H1 (cell line): Measurements from ENCODE around the gene CASP9. TPM values are rescaled to one million over a fixed set of nuclear protein-coding genes. Genes with fewer than 3 reads are reported as not detected.

ENCODE experiments used
- CTCF ChIA-PET: fragments of 300-600 bp; sonication (Branson Sonifier 250); formaldehyde crosslinking; loops from one replicate; lab custom pipeline; 2021; ENCODE audit not compliant: partially characterized antibody; lab: Charles Lee
- POLR2A ChIA-PET: fragments of 300-600 bp; sonication (Branson Sonifier 250); formaldehyde crosslinking; loops from one replicate; lab custom pipeline; 2021; ENCODE audit warnings: inconsistent platforms; ENCODE audit not compliant: partially characterized antibody; lab: Charles Lee
- DNase-seq, 2 experiments: peaks; one replicate each; pipeline versions ENCODE4 v3.0.0 to v3.0.0-alpha.2; 2010 to 2022; ENCODE audit warnings: low spot score in 2 of 2, low read depth in 1 of 2, mixed read lengths in 1 of 2
- FAIRE-seq: peaks from 2 replicates; lab custom pipeline; 2011; peaks lifted over from hg19 to GRCh38; lab: Jason Lieb, UNC
- H2AFZ ChIP-seq: 2 replicates; pipeline ENCODE4 v1.8.1; 2012; ENCODE audit warnings: low read length, inconsistent platforms
- H2AK5ac ChIP-seq: 2 replicates; pipeline ENCODE4 v1.6.1; 2013; ENCODE audit warnings: low read depth, low read length
- H2BK120ac ChIP-seq: replicated peaks from 2 replicates; pipeline ENCODE3; 2013; ENCODE audit warnings: low read depth, low read length, inconsistent platforms
- H2BK12ac ChIP-seq: 2 replicates; pipeline ENCODE4 v1.6.1; 2013; ENCODE audit warnings: low read depth, low read length
- H2BK15ac ChIP-seq: 2 replicates; pipeline ENCODE4 v1.6.1; 2013; ENCODE audit warnings: low read length
- H2BK20ac ChIP-seq: 2 replicates; pipeline ENCODE4 v1.6.1; 2013; ENCODE audit warnings: low read length
- H2BK5ac ChIP-seq: 2 replicates; pipeline ENCODE4 v1.6.1; 2013; ENCODE audit warnings: low read depth, low read length
- H3K14ac ChIP-seq: 2 replicates; pipeline ENCODE4 v1.6.1; 2013; ENCODE audit warnings: inconsistent platforms; ENCODE audit not compliant: insufficient read length
- H3K18ac ChIP-seq: 2 replicates; pipeline ENCODE4 v1.6.1; 2013; ENCODE audit warnings: low read length; ENCODE audit errors: extremely low read depth
- H3K23ac ChIP-seq: 2 replicates; pipeline ENCODE4 v1.6.1; 2013; ENCODE audit warnings: inconsistent platforms; ENCODE audit not compliant: insufficient read length
- H3K23me2 ChIP-seq: 2 replicates; pipeline ENCODE4 v1.6.1; 2013; ENCODE audit warnings: low read depth, low read length
- H3K27ac ChIP-seq: 2 replicates; pipeline ENCODE4 v1.6.1; 2011; ENCODE audit warnings: low read depth, low read length, inconsistent platforms
- H3K27me3 ChIP-seq, 4 experiments: replicated peaks in 1 of 4; 1 replicate in 1 of 4; 2 replicates in 3 of 4; pipeline versions ENCODE4 v1.6.1 to v1.8.1; 2011 to 2013; ENCODE audit warnings: low read length in 3 of 4, mild to moderate bottlenecking in 3 of 4, inconsistent platforms in 2 of 4, mixed read lengths in 2 of 4, moderate library complexity in 1 of 4; ENCODE audit not compliant: control insufficient read depth in 3 of 4, insufficient read depth in 3 of 4; ENCODE audit errors: extremely low read depth in 1 of 4
- H3K36me3 ChIP-seq, 4 experiments: 2 replicates each; pipeline versions ENCODE4 v1.6.1 to v1.8.1; 2011 to 2013; ENCODE audit warnings: mild to moderate bottlenecking in 4 of 4, low read length in 3 of 4, moderate library complexity in 2 of 4, control low read depth in 1 of 4, inconsistent platforms in 1 of 4; ENCODE audit not compliant: insufficient read depth in 4 of 4, control insufficient read depth in 2 of 4
- H3K4ac ChIP-seq: replicated peaks from 2 replicates; pipeline ENCODE3; 2013; ENCODE audit warnings: low read length, low read depth, mixed read lengths, inconsistent platforms; ENCODE audit not compliant: insufficient read length
- H3K4me1 ChIP-seq, 4 experiments: replicated peaks in 1 of 4; 1 replicate in 1 of 4; 2 replicates in 3 of 4; pipeline versions ENCODE4 v1.6.1 to v1.8.1; 2011 to 2013; ENCODE audit warnings: low read length in 3 of 4, inconsistent platforms in 2 of 4, mixed read lengths in 1 of 4; ENCODE audit not compliant: insufficient read depth in 4 of 4, control insufficient read depth in 3 of 4
- H3K4me2 ChIP-seq, 2 experiments: 2 replicates each; pipeline versions ENCODE4 v1.6.1 to v1.8.1; 2011 to 2013; ENCODE audit warnings: low read depth in 2 of 2, low read length in 2 of 2, control low read depth in 1 of 2, inconsistent platforms in 1 of 2, mild to moderate bottlenecking in 1 of 2; ENCODE audit not compliant: insufficient read depth in 1 of 2
- H3K4me3 ChIP-seq, 4 experiments: fragments of 200-600, 300-600 bp in 1 of 4; sonication (generic), shearing (Covaris generic), sonication (Bioruptor Twin) in 1 of 4; 2 replicates each; pipeline versions ENCODE4 v1.5.1 to v1.8.1; 2011 to 2016; ENCODE audit warnings: low read length in 4 of 4, low read depth in 3 of 4, control low read depth in 2 of 4, inconsistent platforms in 2 of 4, mild to moderate bottlenecking in 2 of 4, mixed read lengths in 1 of 4, moderate library complexity in 1 of 4; ENCODE audit not compliant: insufficient read depth in 2 of 4; ENCODE audit errors: extremely low read depth in 1 of 4
- H3K56ac ChIP-seq: replicated peaks from 2 replicates; pipeline ENCODE3; 2013; ENCODE audit warnings: low read depth, mild to moderate bottlenecking, mixed read lengths, low read length, inconsistent platforms; ENCODE audit not compliant: insufficient read length
- H3K79me1 ChIP-seq: 2 replicates; pipeline ENCODE4 v1.6.1; 2013; ENCODE audit warnings: low read depth, low read length, control low read depth
- H3K79me2 ChIP-seq, 2 experiments: 2 replicates each; pipeline versions ENCODE4 v1.6.1 to v1.8.1; 2012 to 2013; ENCODE audit warnings: low read length in 2 of 2, mild to moderate bottlenecking in 2 of 2, inconsistent platforms in 1 of 2; ENCODE audit not compliant: insufficient read depth in 2 of 2, control insufficient read depth in 1 of 2
- H3K9ac ChIP-seq, 4 experiments: replicated peaks in 1 of 4; 1 replicate in 1 of 4; 2 replicates in 3 of 4; pipeline versions ENCODE4 v1.6.1 to v1.8.1; 2011 to 2013; ENCODE audit warnings: low read depth in 3 of 4, low read length in 3 of 4, control low read depth in 2 of 4, mild to moderate bottlenecking in 2 of 4, moderate library complexity in 2 of 4, inconsistent platforms in 1 of 4; ENCODE audit errors: extremely low read depth in 1 of 4
- H3K9me3 ChIP-seq, 2 experiments: 2 replicates each; pipeline versions ENCODE4 v1.6.1 to v1.8.1; 2012 to 2013; ENCODE audit warnings: mild to moderate bottlenecking in 2 of 2, moderate library complexity in 2 of 2, control low read depth in 1 of 2, inconsistent platforms in 1 of 2, low read depth in 1 of 2, low read length in 1 of 2, mixed read lengths in 1 of 2; ENCODE audit not compliant: insufficient read depth in 2 of 2
- H4K20me1 ChIP-seq, 2 experiments: replicated peaks in 1 of 2; 2 replicates each; pipeline versions ENCODE3 to v1.8.1; 2011 to 2013; ENCODE audit warnings: inconsistent platforms in 2 of 2, low read length in 2 of 2, mild to moderate bottlenecking in 1 of 2; ENCODE audit not compliant: insufficient read depth in 2 of 2, control insufficient read depth in 1 of 2
- H4K5ac ChIP-seq: 2 replicates; pipeline ENCODE4 v1.6.1; 2013; ENCODE audit warnings: low read length, low read depth, mixed read lengths, inconsistent platforms; ENCODE audit not compliant: insufficient read length
- H4K8ac ChIP-seq: 2 replicates; pipeline ENCODE4 v1.8.0; 2013; ENCODE audit warnings: mild to moderate bottlenecking, moderate library complexity, low read length, inconsistent platforms; ENCODE audit not compliant: insufficient read depth; ENCODE audit errors: extremely low read depth
- H4K91ac ChIP-seq: replicated peaks from 2 replicates; pipeline ENCODE3; 2013; ENCODE audit warnings: low read length, mixed read lengths, inconsistent platforms; ENCODE audit not compliant: insufficient read length
- EGR1 ChIP-seq: IDR thresholded peaks from 2 replicates; pipeline ENCODE4 v1.6.1; 2011; ENCODE audit warnings: low read depth, low read length, borderline replicate concordance
- GABPA ChIP-seq: IDR thresholded peaks from 2 replicates; pipeline ENCODE4 v1.6.1; 2011; ENCODE audit warnings: mild to moderate bottlenecking, low read length, moderate library complexity, borderline replicate concordance; ENCODE audit not compliant: insufficient read depth
- MAFK ChIP-seq: IDR thresholded peaks from 2 replicates; pipeline ENCODE4 v1.6.1; 2012; ENCODE audit warnings: low read depth, mild to moderate bottlenecking, improper control_type of control experiment, low read length
- RNF2 ChIP-seq: fragments of 200-900, 300-1000 bp; sonication (generic); IDR thresholded peaks from 2 replicates; pipeline ENCODE4 v1.7.1; 2016; ENCODE audit warnings: borderline replicate concordance, low read depth, mild to moderate bottlenecking, antibody characterized with exemption, low read length; ENCODE audit not compliant: poor library complexity, severe bottlenecking; ENCODE audit errors: missing control alignments
- SAP30 ChIP-seq: fragments of 300-600 bp; sonication (generic); IDR thresholded peaks from 2 replicates; pipeline ENCODE4 v1.7.1; 2012; ENCODE audit warnings: low read length, moderate library complexity, mild to moderate bottlenecking, inconsistent platforms; ENCODE audit not compliant: insufficient read depth, insufficient replicate concordance
- SP1 ChIP-seq: IDR thresholded peaks from 2 replicates; pipeline ENCODE4 v1.6.1; 2011; ENCODE audit warnings: low read depth, low read length
- SP2 ChIP-seq: IDR thresholded peaks from 2 replicates; pipeline ENCODE4 v1.6.1; 2012; ENCODE audit warnings: mild to moderate bottlenecking, low read length, inconsistent platforms
- WGBS, 2 experiments: shearing (Covaris generic) in 1 of 2; methylation state at CpG; one replicate each; pipeline versions ENCODE4 v1.1.6 to v1.1.7; 2013 to 2015; ENCODE audit warnings: low lambda C conversion rate in 2 of 2, mixed read lengths in 2 of 2, inconsistent platforms in 1 of 2, low coverage in 1 of 2, missing lambda C conversion rate in 1 of 2; ENCODE audit not compliant: insufficient replicate concordance in 2 of 2, insufficient coverage in 1 of 2, insufficient read length in 1 of 2; ENCODE audit errors: extremely low coverage in 1 of 2, missing lambda C conversion rate in 1 of 2; 5-methylcytosine and 5-hydroxymethylcytosine counted together
- polyA plus RNA-seq, 7 experiments: library from polyadenylated mRNA; depleted of rRNA in 3 of 7; stranded (reverse) in 5 of 7; unstranded in 2 of 7; fragments of >200 nt in 5 of 7; fragments of 200-250 nt in 2 of 7; gene quantifications; 1 replicate in 5 of 7; 2 replicates in 1 of 7; 4 replicates in 1 of 7; pipeline versions ENCODE4 v1.2.1 to v1.2.3, GENCODE V29; 2011 to 2013; ENCODE audit warnings: missing spikeins in 2 of 7, mixed read lengths in 2 of 7
- total RNA-seq: library from RNA; stranded (reverse); fragmentation: NEBNext Ultra II Directional; extraction: Animal tissue kit (Norgen Biotek cat#: 25700); gene quantifications from 2 replicates; pipeline ENCODE4 v1.2.1, GENCODE V29; 2021

Gene CASP9
- total and polyA plus RNA-seq, 2 of the 8 experiments (the other 6 are each of a cell fraction or from before 2014, with no cell fraction given): 14.8 to 36.3 TPM

GRCh38 chr1:15449567-15449966 lies 74.4 kb downstream of the CASP9 start:
- no peak overlapping the region for H3K18ac ChIP-seq
- H3K27ac ChIP-seq: no peak overlapping the region
- H3K79me1 ChIP-seq: no peaks in the 10 kb centered on the region
- H2BK5ac ChIP-seq: no peak overlapping the region
- H3K4me2 ChIP-seq: no peak overlapping the region
- 0 out of 2 replicates have a peak overlapping the region, but pooled peaks have one; percentile 71 for H4K8ac ChIP-seq
- H4K5ac ChIP-seq: no peak overlapping the region
- H3K23ac ChIP-seq: no peak overlapping the region
- ChIA-PET POLR2A (no interaction called here), CTCF (interaction anchor here (1.1 to 1.7 kb wide), 3 partner anchors 10 to 126 kb away, joined by 3 to 5 read pairs (median 3); no protein-coding TSS in a partner anchor)
- no peaks in the 10 kb centered on the region for H3K23me2 ChIP-seq
- H2BK120ac ChIP-seq: no peak overlapping the region
- H3K27me3 ChIP-seq: no peaks in the 10 kb centered on the region
- no peak overlapping the region for H2AFZ ChIP-seq
- WGBS, 2 experiments: 80% methylated on average over 3 of the region's 3 CpGs; no CpG with 5 or more reads in 1 of the 2 experiments
- no peak for DNase-seq
- no peak overlapping the region for H2AK5ac ChIP-seq
- H3K4me1 ChIP-seq: no peaks in the 10 kb centered on the region
- H3K56ac ChIP-seq: no peak overlapping the region
- H3K79me2 ChIP-seq: no peaks in the 10 kb centered on the region
- H3K36me3 ChIP-seq: no peaks in the 10 kb centered on the region
- no peak overlapping the region for H3K4me3 ChIP-seq
- H2BK20ac ChIP-seq: no peak overlapping the region
- H3K9me3 ChIP-seq: no peaks in the 10 kb centered on the region
- no peak overlapping the region for H3K14ac ChIP-seq
- no peaks in the 10 kb centered on the region for H4K20me1 ChIP-seq
- no peak overlapping the region for H3K9ac ChIP-seq
- no peak overlapping the region for H2BK12ac ChIP-seq
- H4K91ac ChIP-seq: no peak overlapping the region
- no peak for FAIRE-seq
- no peak overlapping the region for H3K4ac ChIP-seq
- no peak overlapping the region for H2BK15ac ChIP-seq
- no peak for TF ChIP-seq MAFK
- no peak for TF ChIP-seq SAP30
- no peak for TF ChIP-seq SP1
- TF ChIP-seq SP2: no peak
- TF ChIP-seq EGR1: no peak
- no peak for TF ChIP-seq GABPA
- TF ChIP-seq RNF2: no peak
